ENCODE results near the gene GFY. TPM values are rescaled to one million over a fixed set of nuclear protein-coding genes. Genes with fewer than 3 reads are reported as not detected.

Gene GFY
- total RNA-seq, 1 donor from 2014 or later, result not detected

DNA sequence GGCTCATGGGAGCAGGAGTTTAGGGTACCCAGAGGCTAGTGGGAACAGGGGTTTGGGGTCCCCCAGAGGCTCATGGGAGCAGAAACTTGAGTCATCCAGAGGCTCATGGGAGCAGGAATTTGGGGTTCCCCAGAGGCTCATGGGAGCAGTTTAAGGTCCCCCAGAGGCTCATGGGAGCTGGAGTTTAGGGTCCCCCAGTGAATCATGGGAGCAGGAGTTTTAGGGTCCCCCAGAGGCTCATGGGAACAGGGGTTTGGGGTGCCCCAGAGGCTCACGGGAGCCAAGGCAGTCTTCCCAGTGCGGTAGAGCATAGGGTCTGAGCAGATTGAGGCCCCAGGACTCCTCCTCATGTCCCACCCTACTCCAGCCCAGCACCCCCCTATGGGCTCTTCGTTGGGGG is 40.2 kb downstream of the GFY start:
- no peak for DNase-seq (ENCODE audit: low spot score in 2 of 2)
- H3K36me3 ChIP-seq, result peaks cover 8 to 16% of the 10 kb centered on the region in 2 donors
- no peaks in the 10 kb centered on the region for H3K4me1 ChIP-seq
- no peak overlapping the region for H3K4me3 ChIP-seq
- no peak overlapping the region for H3K27ac ChIP-seq
- H3K27me3 ChIP-seq, result no peaks in the 10 kb centered on the region
- no peaks in the 10 kb centered on the region for H3K9me3 ChIP-seq
- TF ChIP-seq, protein P1, sequence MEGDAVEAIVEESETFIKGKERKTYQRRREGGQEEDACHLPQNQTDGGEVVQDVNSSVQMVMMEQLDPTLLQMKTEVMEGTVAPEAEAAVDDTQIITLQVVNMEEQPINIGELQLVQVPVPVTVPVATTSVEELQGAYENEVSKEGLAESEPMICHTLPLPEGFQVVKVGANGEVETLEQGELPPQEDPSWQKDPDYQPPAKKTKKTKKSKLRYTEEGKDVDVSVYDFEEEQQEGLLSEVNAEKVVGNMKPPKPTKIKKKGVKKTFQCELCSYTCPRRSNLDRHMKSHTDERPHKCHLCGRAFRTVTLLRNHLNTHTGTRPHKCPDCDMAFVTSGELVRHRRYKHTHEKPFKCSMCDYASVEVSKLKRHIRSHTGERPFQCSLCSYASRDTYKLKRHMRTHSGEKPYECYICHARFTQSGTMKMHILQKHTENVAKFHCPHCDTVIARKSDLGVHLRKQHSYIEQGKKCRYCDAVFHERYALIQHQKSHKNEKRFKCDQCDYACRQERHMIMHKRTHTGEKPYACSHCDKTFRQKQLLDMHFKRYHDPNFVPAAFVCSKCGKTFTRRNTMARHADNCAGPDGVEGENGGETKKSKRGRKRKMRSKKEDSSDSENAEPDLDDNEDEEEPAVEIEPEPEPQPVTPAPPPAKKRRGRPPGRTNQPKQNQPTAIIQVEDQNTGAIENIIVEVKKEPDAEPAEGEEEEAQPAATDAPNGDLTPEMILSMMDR (IDR thresholded peaks at IDR 0.05), result no peak
- intact Hi-C loops (cut with DNase I), result no loop called here

GRCh38 chr19:49468199-49468598 is 43.0 kb downstream of the GFY start:
- H3K9me3 ChIP-seq, result no peaks in the 10 kb centered on the region
- no peak for DNase-seq (ENCODE audit: low spot score in 2 of 2)
- H3K27me3 ChIP-seq, result no peaks in the 10 kb centered on the region
- TF ChIP-seq, protein P1 (IDR thresholded peaks at IDR 0.05), result no peak
- no peaks in the 10 kb centered on the region for H3K4me1 ChIP-seq
- no peak overlapping the region for H3K4me3 ChIP-seq
- intact Hi-C loops (cut with DNase I), result no loop called here
- H3K36me3 ChIP-seq, result peaks cover 4 to 12% of the 10 kb centered on the region in 2 donors
- H3K27ac ChIP-seq, result peak overlapping the region in 1 of 2 donors; percentile 52

DNA sequence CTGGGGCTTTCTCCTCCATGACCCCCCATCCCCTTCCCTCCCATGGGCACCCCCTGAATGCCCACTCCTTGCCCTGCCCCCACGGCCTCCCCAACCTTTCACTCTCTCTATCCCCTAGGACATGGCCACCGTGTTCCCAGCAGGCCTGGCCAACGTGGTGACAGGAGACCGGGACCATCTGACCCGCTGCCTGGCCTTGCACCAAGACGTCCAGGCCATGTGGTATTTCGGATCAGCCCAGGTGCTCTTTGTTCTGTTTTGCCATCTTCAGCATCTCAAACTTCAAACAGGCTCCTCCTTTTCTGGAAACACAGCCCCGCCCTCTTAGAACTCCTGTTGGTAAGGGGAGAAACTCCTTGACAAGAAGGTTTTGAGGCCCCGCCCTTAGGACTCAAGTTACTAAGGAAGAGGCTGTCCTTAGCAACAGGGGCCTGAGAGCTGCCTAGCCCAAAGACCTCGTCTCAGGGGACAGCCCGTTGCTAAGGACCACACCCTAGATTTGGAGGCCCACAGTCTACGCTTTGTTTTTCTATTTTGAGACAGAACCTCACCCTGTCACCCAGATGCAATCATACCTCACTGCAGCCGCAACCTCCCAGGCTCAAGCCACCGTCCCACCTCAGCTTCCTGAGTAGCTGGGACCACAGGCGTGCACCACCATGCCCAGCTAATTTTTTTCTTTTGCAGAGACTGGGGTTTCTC is 43.7 kb downstream of the GFY start:
- peak overlapping the region in 1 of 2 donors; percentile 52 for H3K27ac ChIP-seq
- H3K9me3 ChIP-seq, result no peaks in the 10 kb centered on the region

DNA sequence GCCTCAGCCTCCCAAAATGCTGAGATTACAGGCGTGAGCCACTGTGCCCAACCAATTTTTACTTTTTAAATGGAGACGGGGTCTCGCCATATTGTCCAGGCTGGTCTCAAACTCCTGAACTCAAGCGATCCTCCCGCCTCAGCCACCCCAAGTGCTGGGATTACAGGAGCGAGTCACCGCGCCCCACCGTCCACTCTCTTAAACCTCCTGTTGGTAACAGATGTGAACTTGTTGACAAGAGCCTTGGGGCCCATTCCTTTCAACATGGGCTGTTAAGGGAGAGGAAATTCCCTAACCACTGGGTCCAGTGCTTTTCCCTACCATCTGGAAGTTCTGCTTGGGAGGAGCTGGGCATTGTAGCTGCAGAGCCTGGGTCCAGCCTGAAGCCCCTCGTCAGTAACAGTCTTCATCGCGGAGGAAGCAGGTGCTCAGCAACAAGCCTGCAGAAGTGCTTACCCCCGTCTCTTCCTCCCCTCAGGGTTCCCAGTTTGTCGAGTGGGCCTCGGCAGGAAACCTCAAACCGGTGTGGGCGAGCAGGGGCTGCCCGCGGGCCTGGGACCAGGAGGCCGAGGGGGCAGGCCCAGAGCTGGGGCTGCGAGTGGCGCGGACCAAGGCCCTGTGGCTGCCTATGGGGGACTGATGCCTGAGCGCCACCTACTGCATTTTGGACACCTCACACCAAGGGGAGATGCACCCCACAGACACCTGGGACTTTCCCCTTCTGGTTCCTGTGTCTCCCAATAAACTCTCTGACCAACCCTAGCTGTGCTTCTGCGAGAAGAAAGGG is 44.8 kb downstream of the GFY start:
- no peaks in the 10 kb centered on the region for H3K9me3 ChIP-seq
- H3K27me3 ChIP-seq, result no peaks in the 10 kb centered on the region
- peaks cover 4 to 6% of the 10 kb centered on the region in 2 donors for H3K36me3 ChIP-seq
- H3K27ac ChIP-seq, result peak overlapping the region in 1 of 2 donors; percentile 18
- H3K4me3 ChIP-seq, result no peak overlapping the region
- H3K4me1 ChIP-seq, result peaks cover 0 to 4% of the 10 kb centered on the region in 2 donors
- no peak for DNase-seq (ENCODE audit: low spot score in 2 of 2)
- intact Hi-C loops (cut with DNase I), result no loop called here
- TF ChIP-seq, protein P1 (IDR thresholded peaks at IDR 0.05), result peak in 1 of 3 experiments; percentile 6

More for the DNA sequence above, 43.7 kb downstream of the GFY start:
- TF ChIP-seq, protein P1 (IDR thresholded peaks at IDR 0.05), result no peak
- Histone ChIP-seq H3K4me1 (peaks cover 0 to 4% of the 10 kb centered on the region in 2 donors), H3K4me3 (no peak overlapping the region), H3K27me3 (no peaks in the 10 kb centered on the region), H3K36me3 (peaks cover 4 to 12% of the 10 kb centered on the region in 2 donors)
- intact Hi-C loops (cut with DNase I), result no loop called here
- DNase-seq (ENCODE audit: low spot score in 2 of 2), result peak in 1 of 2 donors; percentile 90

GRCh38 chr19:49470615-49470978 is 45.4 kb downstream of the GFY start:
- H3K36me3 ChIP-seq, result peaks cover 4 to 5% of the 10 kb centered on the region in 2 donors
- peaks cover 0 to 4% of the 10 kb centered on the region in 2 donors for H3K4me1 ChIP-seq
- intact Hi-C loops (cut with DNase I), result no loop called here
- no peak overlapping the region for H3K4me3 ChIP-seq
- H3K27ac ChIP-seq, result no peak overlapping the region
- TF ChIP-seq, protein P1 (IDR thresholded peaks at IDR 0.05), result no peak
- H3K27me3 ChIP-seq, result no peaks in the 10 kb centered on the region
- no peaks in the 10 kb centered on the region for H3K9me3 ChIP-seq
- no peak for DNase-seq (ENCODE audit: low spot score in 2 of 2)
